8988T (cell line): ENCODE data around the gene IL2RA.
"Not testable (repeated sequence)": the region's sequence is repeated elsewhere in the genome, so short reads cannot be mapped to it uniquely, and the experiment has no call there.

ENCODE experiments used
- DNase-seq: peaks from one replicate; pipeline ENCODE4 v3.0.0; 2011

Gene IL2RA

GRCh38 chr10:6082496-6083395 is 20.6 kb upstream of the IL2RA start:
- no peak for DNase-seq

GRCh38 chr10:6080417-6080973 is 18.3 kb upstream of the IL2RA start:
- DNase-seq = no peak

GRCh38 chr10:6079044-6079443 is 16.9 kb upstream of the IL2RA start:
- DNase-seq = no peak

- no peak for DNase-seq
Observed at GRCh38 chr10:6077071-6077675, 15.0 kb upstream of the IL2RA start.

- no peak for DNase-seq
Observed at GRCh38 chr10:6074489-6075301, 12.5 kb upstream of the IL2RA start.

GRCh38 chr10:6072215-6072934 is 10.2 kb upstream of the IL2RA start:
- DNase-seq = no peak

- DNase-seq = no peak
Observed at GRCh38 chr10:6071181-6072175, 9.3 kb upstream of the IL2RA start.

GRCh38 chr10:6070660-6071059 is 8.5 kb upstream of the IL2RA start:
- no peak for DNase-seq

- DNase-seq = no peak
Observed at GRCh38 chr10:6069081-6069931, 7.1 kb upstream of the IL2RA start.

GRCh38 chr10:6068422-6068821 is 6.3 kb upstream of the IL2RA start:
- DNase-seq = no peak

GRCh38 chr10:6068006-6068405 is 5.8 kb upstream of the IL2RA start:
- DNase-seq = no peak

GRCh38 chr10:6067457-6067856 is 5.3 kb upstream of the IL2RA start:
- no peak for DNase-seq

GRCh38 chr10:6065835-6066234 is 3.7 kb upstream of the IL2RA start:
- DNase-seq = no peak

GRCh38 chr10:6065406-6065805 is 3.2 kb upstream of the IL2RA start:
- DNase-seq = no peak

- DNase-seq = not testable (repeated sequence)
Observed at GRCh38 chr10:6064726-6065125, 2.6 kb upstream of the IL2RA start.

- no peak for DNase-seq
Observed at GRCh38 chr10:6064119-6064518, 2.0 kb upstream of the IL2RA start.

- DNase-seq = no peak
Observed at GRCh38 chr10:6061056-6061455, 1.1 kb downstream of the IL2RA start.

GRCh38 chr10:6059506-6059905 is 2.7 kb downstream of the IL2RA start:
- no peak for DNase-seq

GRCh38 chr10:6058682-6059475 is 3.3 kb downstream of the IL2RA start:
- no peak for DNase-seq
